Measurements from ENCODE around the gene HID1. TPM values are rescaled to one million over a fixed set of nuclear protein-coding genes. Genes with fewer than 3 reads are reported as not detected.

HID1 gene
- 1.1 and 7.8 TPM in 2 replicates for total RNA-seq (2011; cell fraction: chromatin; rRNA removed; ENCODE audit: low replicate concordance)
- total RNA-seq (2011; cell fraction: nucleolus; rRNA removed), result 2.2 and 4.0 TPM in 2 replicates
- 2.1 and 2.5 TPM in 2 replicates for total RNA-seq (2011; cell fraction: nucleoplasm; rRNA removed)
- total RNA-seq (2014; rRNA removed) (0.04 and 0.14 TPM in 2 replicates), total RNA-seq (2014; rRNA removed; fragmentation: Illumina TruSeq; extraction: Trizol) (0.19 TPM in 1 of 2 replicates, not detected in the other), total RNA-seq (2015; rRNA removed; fragmentation: Illumina TruSeq; extraction: Trizol) (0.15 and 0.54 TPM in 2 replicates), total RNA-seq (2021) (0.91 and 1.2 TPM in 2 replicates), polyA plus RNA-seq (2011; rRNA removed) (0.53 and 1.4 TPM in 2 replicates), polyA plus RNA-seq (2014; fragmentation: Illumina TruSeq; extraction: Trizol) (0.53 and 0.71 TPM in 2 replicates), polyA plus RNA-seq (2014; fragmentation: Nextera tagmentation; extraction: Ambion mirVana) (under 1 TPM in 1 of 2 experiments, not detected in 1; 0.15 TPM), polyA plus RNA-seq (2014; rRNA removed) (1.1 and 2.1 TPM in 2 replicates), polyA minus RNA-seq (2011; rRNA and poly(A)+ RNA removed) (0.75 and 1.2 TPM in 2 replicates), Bru-seq, nascent RNA (percentile 22 among the genes with signal in this experiment), BruChase-seq, experiment 1, labeled RNA remaining after a 2-hour chase (percentile 16 among the genes with signal in this experiment), BruChase-seq, experiment 2, labeled RNA remaining after a 6-hour chase (percentile 18 among the genes with signal in this experiment)
- polyA plus RNA-seq (2011; cell fraction: cytosol; rRNA removed), result 0.32 and 1.4 TPM in 2 replicates
- polyA plus RNA-seq (2011; cell fraction: nucleus; rRNA removed), result 7.9 and 8.7 TPM in 2 replicates
- 1.3 and 3.5 TPM in 2 replicates for polyA plus RNA-seq (2012)
- 1.4 TPM in 1 of 2 replicates, not detected in the other for polyA minus RNA-seq (2011; cell fraction: cytosol; rRNA and poly(A)+ RNA removed)
- polyA minus RNA-seq (2011; cell fraction: nucleus; rRNA and poly(A)+ RNA removed), result 1.6 and 1.7 TPM in 2 replicates
- long read RNA-seq, experiment 1, result 0 reads
- long read RNA-seq, experiment 2, result 0 reads
- long read RNA-seq, experiment 3, partial matches to known transcripts, result 0 of 1 reads
- long read RNA-seq, experiment 3, other reads (novel, unspliced or antisense), result 1 of 1 reads

GRCh38 chr17:74972107-74972972 lies at the start of gene HID1:
Gene HID1 (minus strand): TSS chr17:74972759. CDS start chr17:74972656, 103 bp downstream.
- H2AFZ ChIP-seq (ENCODE audit: low read depth, low read length), result peak within 1 kb of the TSS; percentile 88
- H3K9me1 ChIP-seq (ENCODE audit: control insufficient read depth, insufficient read depth, low read length), result no peaks in the 10 kb centered on the region
- TF ChIP-seq HEY1 (CRISPR knock-in tag; IDR thresholded peaks at IDR 0.05; ENCODE audit: borderline replicate concordance) (no peak), ZNF224 (CRISPR knock-in tag; IDR thresholded peaks at IDR 0.05) (no peak), CC2D1A (IDR thresholded peaks at IDR 0.05) (no peak), EGR1 (conservative IDR thresholded peaks at IDR 0.05) (peak; percentile 39; the same call in 1 of the 2 replicates), ESRRB (CRISPR knock-in tag; IDR thresholded peaks at IDR 0.05; ENCODE audit: borderline replicate concordance) (no peak), ZNF121 (CRISPR knock-in tag; conservative IDR thresholded peaks at IDR 0.05) (no peak), ZBTB1 (CRISPR knock-in tag; IDR thresholded peaks at IDR 0.05; ENCODE audit: borderline replicate concordance, low read depth) (0 out of 2 replicates have a peak, but pooled peaks have one; percentile 28), CREB1 (IDR thresholded peaks at IDR 0.05) (no peak), CREB1 (CRISPR knock-in tag; IDR thresholded peaks at IDR 0.05) (0 out of 2 replicates have a peak, but pooled peaks have one; percentile 5), SP1 (CRISPR knock-in tag; IDR thresholded peaks at IDR 0.05) (peak; percentile 25; the same call in 1 of the 2 replicates), KDM2B (CRISPR knock-in tag; IDR thresholded peaks at IDR 0.05) (0 out of 2 replicates have a peak, but pooled peaks have one; percentile 47), ZBTB33 (CRISPR knock-in tag; IDR thresholded peaks at IDR 0.05) (no peak), E2F6 (IDR thresholded peaks at IDR 0.05; ENCODE audit: borderline replicate concordance in 1 of 2, extremely low read depth in 1 of 2, insufficient read depth in 1 of 2, insufficient read length in 1 of 2, low read depth in 1 of 2, low read length in 1 of 2, poor library complexity in 1 of 2, severe bottlenecking in 1 of 2) (peak in 1 of 2 experiments; percentile 41)

More at GRCh38 chr17:74972107-74972972, at the start of gene HID1:
- Histone ChIP-seq H3K27ac (ENCODE audit: extremely low read depth, low read depth, low read length) (no peak within 1 kb of the TSS), H3K27me3 (ENCODE audit: control insufficient read depth in 2 of 2, insufficient read depth in 2 of 2, low read length in 2 of 2) (0 out of 5 replicates have a peak, but pooled peaks cover 0 to 4% of the 10 kb centered on the region in 2 experiments), H3K36me3 (ENCODE audit: control insufficient read depth, insufficient read depth, low read length) (no peaks in the 10 kb centered on the region), H3K4me2 (ENCODE audit: insufficient read depth, low read length) (peak within 1 kb of the TSS; percentile 77), H3K4me3 (peak within 1 kb of the TSS; percentile 46), H3K9me3 (replicated peaks; ENCODE audit: control insufficient read depth, insufficient read depth, low read depth, low read length) (no peaks in the 10 kb centered on the region), H3K9ac (ENCODE audit: insufficient read depth in 1 of 2, low read depth in 2 of 2, low read length in 2 of 2) (peak within 1 kb of the TSS in 1 of 2 experiments; percentile 89; a peak in 2 of 4 replicates), H4K20me1 (replicated peaks; ENCODE audit: control insufficient read depth, insufficient read depth, low read length) (0 out of 2 replicates have a peak, but pooled peaks cover 4% of the 10 kb centered on the region), H3K79me2 (ENCODE audit: control insufficient read depth, insufficient read depth, low read length) (no peaks in the 10 kb centered on the region), H3K4me1 (replicated peaks in 1 of 2; ENCODE audit: control insufficient read depth in 2 of 2, insufficient read depth in 2 of 2, low read length in 2 of 2) (peaks cover 3 to 19% of the 10 kb centered on the region in 2 experiments; a peak in 3 of 5 replicates)
- in situ Hi-C loops (cut with MboI) (no loop called here), intact Hi-C loops (cut with micrococcal nuclease) (no loop called here)
- 9% methylated on average over 23 of the region's 95 CpGs for WGBS (ENCODE audit: insufficient coverage, low coverage, missing lambda C conversion rate)
- BruUV-seq (replicated peaks), result no TSS peak
- POLR2A ChIA-PET, result interaction anchor here (0.6 to 1.6 kb wide), 7 partner anchors 9 to 103 kb away, joined by 3 to 6 read pairs (median 4); partner anchors contain the start of genes FDXR and MRPL58
- CTCF ChIA-PET (ENCODE audit: low intra/inter-chr PET ratio), result no interaction called here
- FAIRE-seq (no peak), DNase-seq (ENCODE audit: extremely low read depth in 1 of 4, low spot score in 3 of 4) (peak; percentile 80 to 95 (median 90)), ATAC-seq (peak; percentile 96)
